Tibial nerve (tissue), 4 donors: ENCODE results near the gene PSME4.

ENCODE experiments used
- EP300 ChIP-seq, 2 donors: sonication (generic); formaldehyde crosslinking; IDR thresholded peaks; one replicate each; pipeline ENCODE4 v1.6.1; 2017; ENCODE audit warnings: antibody characterized with exemption in 2 of 2, mild to moderate bottlenecking in 1 of 2
- POLR2A ChIP-seq, 2 donors: fragments of 450-650 bp; IDR thresholded peaks; one replicate each; pipeline ENCODE4 v1.6.1; 2017; ENCODE audit warnings: antibody characterized with exemption in 2 of 2, mild to moderate bottlenecking in 2 of 2, moderate library complexity in 2 of 2
- TF ChIP-seq, protein P1 (sequence below), 5 experiments: fragments of 200-600 bp in 3 of 5; fragments of 450-650 bp in 2 of 5; sonication (generic) in 3 of 5; IDR thresholded peaks; one replicate each; pipeline ENCODE4 v1.5.1; 2016 to 2019; ENCODE audit warnings: antibody characterized with exemption in 5 of 5, mild to moderate bottlenecking in 3 of 5, moderate library complexity in 2 of 5

DNA sequence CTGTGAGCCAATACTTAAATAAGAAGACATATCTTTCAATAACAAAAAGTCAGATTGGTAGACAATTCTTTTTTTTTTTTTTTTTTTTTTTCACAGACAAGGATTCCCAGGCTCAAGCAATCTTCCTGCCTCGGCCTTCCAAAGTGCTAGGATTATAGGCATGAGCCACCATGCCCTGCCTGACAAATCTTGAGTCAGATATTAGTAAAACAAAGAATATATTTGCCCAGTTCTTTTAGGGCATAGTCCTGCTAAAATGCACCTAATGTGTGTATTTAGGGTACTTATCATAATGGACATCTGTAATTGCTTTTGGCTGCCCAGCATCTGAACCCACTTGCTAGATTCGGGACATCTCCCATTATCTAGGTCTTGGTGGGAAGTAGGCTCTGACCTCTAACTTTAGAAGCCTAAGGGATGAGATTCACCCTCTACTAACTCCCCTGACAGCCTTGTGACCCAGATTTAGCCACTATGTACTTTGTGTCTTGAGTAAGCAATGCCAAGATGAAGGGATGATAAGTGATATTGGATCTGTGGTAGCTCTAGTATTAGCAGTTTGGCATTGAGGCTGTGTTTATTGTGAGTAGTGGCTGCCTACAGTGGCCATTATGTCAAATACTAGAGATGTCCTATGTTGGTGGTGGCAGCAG is 18.5 kb upstream of the PSME4 start:
- TF ChIP-seq, protein P1, sequence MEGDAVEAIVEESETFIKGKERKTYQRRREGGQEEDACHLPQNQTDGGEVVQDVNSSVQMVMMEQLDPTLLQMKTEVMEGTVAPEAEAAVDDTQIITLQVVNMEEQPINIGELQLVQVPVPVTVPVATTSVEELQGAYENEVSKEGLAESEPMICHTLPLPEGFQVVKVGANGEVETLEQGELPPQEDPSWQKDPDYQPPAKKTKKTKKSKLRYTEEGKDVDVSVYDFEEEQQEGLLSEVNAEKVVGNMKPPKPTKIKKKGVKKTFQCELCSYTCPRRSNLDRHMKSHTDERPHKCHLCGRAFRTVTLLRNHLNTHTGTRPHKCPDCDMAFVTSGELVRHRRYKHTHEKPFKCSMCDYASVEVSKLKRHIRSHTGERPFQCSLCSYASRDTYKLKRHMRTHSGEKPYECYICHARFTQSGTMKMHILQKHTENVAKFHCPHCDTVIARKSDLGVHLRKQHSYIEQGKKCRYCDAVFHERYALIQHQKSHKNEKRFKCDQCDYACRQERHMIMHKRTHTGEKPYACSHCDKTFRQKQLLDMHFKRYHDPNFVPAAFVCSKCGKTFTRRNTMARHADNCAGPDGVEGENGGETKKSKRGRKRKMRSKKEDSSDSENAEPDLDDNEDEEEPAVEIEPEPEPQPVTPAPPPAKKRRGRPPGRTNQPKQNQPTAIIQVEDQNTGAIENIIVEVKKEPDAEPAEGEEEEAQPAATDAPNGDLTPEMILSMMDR (IDR thresholded peaks at IDR 0.05), result no peak
- TF ChIP-seq POLR2A (IDR thresholded peaks at IDR 0.05) (no peak), EP300 (IDR thresholded peaks at IDR 0.05) (no peak)
